CD1c-positive myeloid dendritic cell (primary cell): ENCODE measurements around the gene HBM.
"Not testable (repeated sequence)": the region's sequence is repeated elsewhere in the genome, so short reads cannot be mapped to it uniquely, and the experiment has no call there.

Source experiments
- DNase-seq: peaks from one replicate; pipeline ENCODE4 v3.0.0-alpha.2; 2016; ENCODE audit errors: extremely low spot score

HBM gene

GRCh38 chr16:169014-169413 is 3.2 kb downstream of the HBM start:
- DNase-seq: no peak

- DNase-seq: not testable (repeated sequence)
Measured at GRCh38 chr16:170088-170507, 4.3 kb downstream of the HBM start.

- DNase-seq: no peak
Measured at GRCh38 chr16:170788-171187, 5.0 kb downstream of the HBM start.

- not testable (repeated sequence) for DNase-seq
Measured at GRCh38 chr16:172374-172941, 6.7 kb downstream of the HBM start, which contains the start of gene HBA2. Gene HBA2, plus strand, starts transcription at chr16:172876. Its CDS starts 37 bp downstream, at chr16:172913.

- not testable (repeated sequence) for DNase-seq
Measured at GRCh38 chr16:173211-173854, 7.6 kb downstream of the HBM start.

- not testable (repeated sequence) for DNase-seq
Measured at GRCh38 chr16:173928-174769, 8.4 kb downstream of the HBM start.

- peak; percentile 37 for DNase-seq
Measured at GRCh38 chr16:175011-175949, 9.5 kb downstream of the HBM start.

- DNase-seq: not testable (repeated sequence)
Measured at GRCh38 chr16:176006-176405, 10.2 kb downstream of the HBM start.

GRCh38 chr16:176477-177382 is 11.0 kb downstream of the HBM start, which contains the start of gene HBA1:
Gene HBA1, plus strand, starts transcription at chr16:176680. Its CDS starts 37 bp downstream, at chr16:176717.
- not testable (repeated sequence) for DNase-seq

GRCh38 chr16:177394-177822 is 11.6 kb downstream of the HBM start:
- DNase-seq: no peak

- no peak for DNase-seq
Measured at GRCh38 chr16:177981-178667, 12.3 kb downstream of the HBM start.

GRCh38 chr16:178668-179015 is 12.9 kb downstream of the HBM start:
- DNase-seq: no peak

GRCh38 chr16:179211-180092 is 13.7 kb downstream of the HBM start:
- DNase-seq: no peak

GRCh38 chr16:180101-180675 is 14.4 kb downstream of the HBM start, which contains the start of gene HBQ1:
Gene HBQ1, plus strand, starts transcription at chr16:180459. Its CDS starts 28 bp downstream, at chr16:180487.
- peak; percentile 18 for DNase-seq

- peak; percentile 83 for DNase-seq
Measured at GRCh38 chr16:180681-181564, 15.1 kb downstream of the HBM start.

- DNase-seq: no peak
Measured at GRCh38 chr16:181565-182021, 15.8 kb downstream of the HBM start.

- no peak for DNase-seq
Measured at GRCh38 chr16:183005-183404, 17.2 kb downstream of the HBM start.
